CD14-positive monocyte (primary cell): ENCODE results near the gene RTL10. TPM values are rescaled to one million over a fixed set of nuclear protein-coding genes. Genes with fewer than 3 reads are reported as not detected.

Experiments
- DNase-seq, 3 donors: peaks; one replicate each; pipeline ENCODE4 v3.0.0-alpha.2; 2011 to 2022
- H2AFZ ChIP-seq: 2 replicates; pipeline ENCODE4 v1.6.0; 2012; ENCODE audit warnings: mild to moderate bottlenecking, low read depth, low read length, inconsistent platforms; ENCODE audit not compliant: insufficient read depth, poor library complexity, severe bottlenecking
- H3K27ac ChIP-seq, 2 donors: 1 replicate in 1 of 2; 2 replicates in 1 of 2; pipeline ENCODE4 v1.5.1; 2012 to 2013; ENCODE audit warnings: low read length in 2 of 2, control low read depth in 1 of 2, inconsistent platforms in 1 of 2, low read depth in 1 of 2, mild to moderate bottlenecking in 1 of 2
- H3K27me3 ChIP-seq, 2 donors: one replicate each; pipeline versions ENCODE4 v1.6.0 to v1.6.1; 2011 to 2013; ENCODE audit warnings: low read length in 2 of 2; ENCODE audit not compliant: control insufficient read depth in 2 of 2, insufficient read depth in 2 of 2
- H3K36me3 ChIP-seq, 2 donors: replicated peaks in 1 of 2; 1 replicate in 1 of 2; 2 replicates in 1 of 2; pipeline versions ENCODE4 v1.5.1 to v1.6.1; 2012 to 2013; ENCODE audit warnings: low read length in 2 of 2, control low read depth in 1 of 2, inconsistent platforms in 1 of 2, mild to moderate bottlenecking in 1 of 2; ENCODE audit not compliant: insufficient read depth in 2 of 2, control insufficient read depth in 1 of 2
- H3K4me1 ChIP-seq, 2 donors: 1 replicate in 1 of 2; 2 replicates in 1 of 2; pipeline versions ENCODE4 v1.5.1 to v1.6.1; 2012 to 2013; ENCODE audit warnings: low read length in 2 of 2, control low read depth in 1 of 2, inconsistent platforms in 1 of 2, mild to moderate bottlenecking in 1 of 2, moderate library complexity in 1 of 2; ENCODE audit not compliant: insufficient read depth in 2 of 2, control insufficient read depth in 1 of 2
- H3K4me2 ChIP-seq: replicated peaks from 2 replicates; pipeline ENCODE3; 2012; ENCODE audit warnings: low read length, moderate library complexity, mild to moderate bottlenecking; ENCODE audit not compliant: poor library complexity, severe bottlenecking; ENCODE audit errors: extremely low read depth
- H3K4me3 ChIP-seq, 3 experiments: fragments of 200-600 bp in 1 of 3; sonication (generic) in 1 of 3; replicated peaks in 1 of 3; 1 replicate in 2 of 3; 2 replicates in 1 of 3; pipeline ENCODE4 v1.5.1; 2011 to 2013; ENCODE audit warnings: low read length in 3 of 3, mild to moderate bottlenecking in 3 of 3, control low read depth in 2 of 3, low read depth in 2 of 3, inconsistent platforms in 1 of 3, moderate library complexity in 1 of 3
- H3K79me2 ChIP-seq: 2 replicates; pipeline ENCODE4 v1.6.0; 2012; ENCODE audit warnings: mild to moderate bottlenecking, control low read depth, inconsistent platforms, low read length, moderate library complexity; ENCODE audit not compliant: insufficient read depth
- H3K9ac ChIP-seq: 2 replicates; pipeline ENCODE4 v1.6.0; 2017; ENCODE audit warnings: low read length, mild to moderate bottlenecking; ENCODE audit not compliant: insufficient read depth, poor library complexity, severe bottlenecking
- H3K9me3 ChIP-seq, 2 donors: replicated peaks in 1 of 2; 1 replicate in 1 of 2; 2 replicates in 1 of 2; pipeline versions ENCODE4 v1.5.1 to v1.6.1; 2012 to 2013; ENCODE audit warnings: low read length in 2 of 2, control low read depth in 1 of 2; ENCODE audit not compliant: control insufficient read depth in 1 of 2, insufficient read depth in 1 of 2
- H4K20me1 ChIP-seq: 2 replicates; pipeline ENCODE4 v1.6.0; 2012; ENCODE audit warnings: mild to moderate bottlenecking, low read length, control low read depth, moderate library complexity; ENCODE audit not compliant: insufficient read depth
- H3K27ac Mint-ChIP-seq, 7 donors: one replicate each; pipeline ENCODE4 v1.8.0; 2020; ENCODE audit warnings: mild to moderate bottlenecking in 7 of 7, mixed read lengths in 7 of 7, moderate library complexity in 6 of 7, inconsistent platforms in 2 of 7
- H3K27me3 Mint-ChIP-seq, 3 donors: one replicate each; pipeline ENCODE4 v1.8.0; 2021 to 2022; ENCODE audit warnings: low read depth in 3 of 3, mild to moderate bottlenecking in 3 of 3, mixed read lengths in 3 of 3, moderate library complexity in 3 of 3, inconsistent platforms in 1 of 3
- H3K36me3 Mint-ChIP-seq, 2 donors: one replicate each; pipeline ENCODE4 v1.8.0; 2020; ENCODE audit warnings: mixed read lengths in 2 of 2, inconsistent platforms in 1 of 2, mild to moderate bottlenecking in 1 of 2
- H3K4me1 Mint-ChIP-seq: one replicate; pipeline ENCODE4 v1.8.0; 2020; ENCODE audit warnings: mild to moderate bottlenecking, mixed read lengths
- H3K4me3 Mint-ChIP-seq, 2 donors: one replicate each; pipeline ENCODE4 v1.8.0; 2020; ENCODE audit warnings: mild to moderate bottlenecking in 2 of 2, mixed read lengths in 2 of 2, moderate library complexity in 1 of 2
- H3K9me3 Mint-ChIP-seq, 7 donors: one replicate each; pipeline ENCODE4 v1.8.0; 2020 to 2022; ENCODE audit warnings: mixed read lengths in 7 of 7, mild to moderate bottlenecking in 6 of 7, moderate library complexity in 6 of 7, inconsistent platforms in 2 of 7
- WGBS: methylation state at CpG from one replicate; pipeline ENCODE4 v1.1.5; 2013; ENCODE audit warnings: missing lambda C conversion rate; ENCODE audit not compliant: insufficient coverage; 5-methylcytosine and 5-hydroxymethylcytosine counted together
- intact Hi-C, 2 donors: fragments of 100-400 bp; cut with micrococcal nuclease; formaldehyde crosslinking; loops; one replicate each; pipeline versions ENCODE4 v1.15.0 to v1.15.1; 2023
- polyA plus RNA-seq, 3 donors: library from polyadenylated mRNA; depleted of rRNA in 1 of 3; unstranded in 2 of 3; stranded (reverse) in 1 of 3; fragments of 300-500 nt in 2 of 3; fragments of >200 nt in 1 of 3; fragmentation: Illumina TruSeq in 2 of 3; gene quantifications; 1 replicate in 2 of 3; 2 replicates in 1 of 3; pipeline ENCODE4 v1.2.3, GENCODE V29; 2012 to 2021
- TF ChIP-seq, protein P1 (sequence below): fragments of 200-600 bp; IDR thresholded peaks from one replicate; pipeline ENCODE4 v1.8.0; 2022; ENCODE audit warnings: antibody characterized with exemption, mild to moderate bottlenecking

RTL10 gene
- polyA plus RNA-seq, 3 donors = 1.4 to 6.5 (median 1.5) TPM

DNA sequence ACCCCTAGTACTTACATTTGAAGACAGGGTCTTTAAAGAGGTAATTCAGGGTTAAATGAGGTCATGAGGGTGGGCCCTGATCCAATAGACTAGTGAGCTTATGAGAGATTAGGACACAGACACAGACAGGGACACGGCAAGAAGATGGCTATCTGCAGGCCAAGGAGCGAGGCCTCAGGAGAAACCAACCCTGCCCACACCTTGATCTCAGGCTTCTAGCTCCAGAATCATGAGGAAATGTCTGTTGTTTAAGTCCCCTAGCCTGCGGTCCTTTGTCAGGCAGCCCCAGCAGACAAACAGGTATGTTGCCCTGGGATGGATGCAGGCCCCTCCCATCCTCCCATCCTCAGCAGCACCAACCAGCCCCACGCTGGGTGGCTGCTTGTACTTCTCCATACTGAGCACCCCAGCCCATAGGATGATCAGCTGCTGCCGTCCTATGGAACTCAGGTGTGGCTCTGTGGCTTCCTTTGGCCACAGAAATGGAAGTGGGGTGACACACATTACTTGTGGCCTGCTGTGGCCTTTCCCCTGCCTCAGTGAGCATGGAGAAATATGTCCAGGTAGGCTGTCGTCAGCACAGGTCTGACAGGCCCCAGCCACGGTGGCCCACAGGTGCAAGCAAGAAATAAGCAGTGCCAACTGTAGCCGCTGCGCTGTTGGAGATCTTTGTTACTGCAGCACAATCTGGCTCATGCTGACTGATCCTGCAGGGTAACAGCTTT, 7.9 kb downstream of the RTL10 start:
- no peak overlapping the region for H3K27ac ChIP-seq
- H3K4me1 ChIP-seq = peaks cover 18 to 22% of the 10 kb centered on the region in 2 donors
- peaks cover 11 to 18% of the 10 kb centered on the region in 2 donors for H3K36me3 ChIP-seq
- H3K4me3 ChIP-seq = no peak overlapping the region
- no peak overlapping the region for H2AFZ ChIP-seq
- no peak for DNase-seq
- H4K20me1 ChIP-seq = no peaks in the 10 kb centered on the region
- Mint-ChIP-seq H3K4me1 (peaks cover 17% of the 10 kb centered on the region), H3K9me3 (peaks cover 0 to 7% (median 2%) of the 10 kb centered on the region in 7 donors), H3K4me3 (no peak overlapping the region), H3K27me3 (peaks cover 1 to 4% (median 1%) of the 10 kb centered on the region in 3 donors), H3K36me3 (peaks cover 8 to 26% of the 10 kb centered on the region in 2 donors), H3K27ac (no peak overlapping the region)
- intact Hi-C loops = no loop called here
- no peak overlapping the region for H3K9ac ChIP-seq
- no peaks in the 10 kb centered on the region for H3K27me3 ChIP-seq
- TF ChIP-seq, protein P1, sequence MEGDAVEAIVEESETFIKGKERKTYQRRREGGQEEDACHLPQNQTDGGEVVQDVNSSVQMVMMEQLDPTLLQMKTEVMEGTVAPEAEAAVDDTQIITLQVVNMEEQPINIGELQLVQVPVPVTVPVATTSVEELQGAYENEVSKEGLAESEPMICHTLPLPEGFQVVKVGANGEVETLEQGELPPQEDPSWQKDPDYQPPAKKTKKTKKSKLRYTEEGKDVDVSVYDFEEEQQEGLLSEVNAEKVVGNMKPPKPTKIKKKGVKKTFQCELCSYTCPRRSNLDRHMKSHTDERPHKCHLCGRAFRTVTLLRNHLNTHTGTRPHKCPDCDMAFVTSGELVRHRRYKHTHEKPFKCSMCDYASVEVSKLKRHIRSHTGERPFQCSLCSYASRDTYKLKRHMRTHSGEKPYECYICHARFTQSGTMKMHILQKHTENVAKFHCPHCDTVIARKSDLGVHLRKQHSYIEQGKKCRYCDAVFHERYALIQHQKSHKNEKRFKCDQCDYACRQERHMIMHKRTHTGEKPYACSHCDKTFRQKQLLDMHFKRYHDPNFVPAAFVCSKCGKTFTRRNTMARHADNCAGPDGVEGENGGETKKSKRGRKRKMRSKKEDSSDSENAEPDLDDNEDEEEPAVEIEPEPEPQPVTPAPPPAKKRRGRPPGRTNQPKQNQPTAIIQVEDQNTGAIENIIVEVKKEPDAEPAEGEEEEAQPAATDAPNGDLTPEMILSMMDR = no peak
- H3K79me2 ChIP-seq = peaks cover 3% of the 10 kb centered on the region
- no peaks in the 10 kb centered on the region for H3K9me3 ChIP-seq
- H3K4me2 ChIP-seq = no peak overlapping the region
- 99% methylated on average over 5 of the region's 9 CpGs for WGBS

DNA sequence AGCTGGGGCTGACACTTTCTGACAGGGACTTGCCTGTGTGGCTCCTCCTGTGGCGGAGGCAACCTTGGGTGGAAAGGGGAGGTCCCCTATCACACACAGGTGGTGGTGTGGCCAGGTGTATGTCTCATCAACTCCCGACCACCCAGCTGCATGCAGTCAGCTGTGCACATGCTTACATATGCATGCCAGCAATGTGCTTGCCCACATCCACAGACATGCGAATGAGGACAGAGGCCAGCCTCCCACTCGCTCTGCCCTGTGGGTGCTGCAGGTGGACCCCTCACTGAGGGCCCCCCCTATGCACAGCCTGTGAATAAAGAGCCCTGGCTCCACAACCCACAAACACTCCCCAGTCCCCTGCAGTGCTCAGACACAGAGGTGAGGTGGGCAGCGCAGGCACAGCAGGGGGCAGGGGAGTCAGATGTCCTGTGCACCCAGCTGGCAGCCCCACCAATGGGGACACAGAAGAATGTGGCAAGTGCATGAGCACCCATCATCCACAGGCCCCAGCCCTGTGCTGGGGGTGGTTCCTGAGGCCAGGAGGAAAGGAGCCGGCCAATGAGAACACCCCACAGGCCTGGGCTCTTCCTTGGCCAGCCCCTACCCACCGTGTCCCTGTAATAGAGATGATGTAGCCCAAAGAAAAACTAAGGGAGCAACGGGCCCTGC, 9.5 kb downstream of the RTL10 start:
- peak overlapping the region in 1 of 2 donors; percentile 87 for H3K4me3 Mint-ChIP-seq
- H3K27ac ChIP-seq = peak overlapping the region; percentile 64 to 67

More for the DNA sequence above, 9.5 kb downstream of the RTL10 start:
- Mint-ChIP-seq H3K27me3 (peaks cover 1 to 3% (median 1%) of the 10 kb centered on the region in 3 donors), H3K9me3 (peaks cover 0 to 7% (median 2%) of the 10 kb centered on the region in 7 donors), H3K36me3 (peaks cover 2 to 12% of the 10 kb centered on the region in 2 donors), H3K27ac (peak overlapping the region in 1 of 7 donors; percentile 76), H3K4me1 (peaks cover 17% of the 10 kb centered on the region)
- Histone ChIP-seq H3K4me1 (peaks cover 18 to 22% of the 10 kb centered on the region in 2 donors), H3K79me2 (no peaks in the 10 kb centered on the region), H3K9ac (no peak overlapping the region), H3K4me3 (peak overlapping the region in 1 of 3 experiments; percentile 64), H3K9me3 (no peaks in the 10 kb centered on the region), H3K27me3 (no peaks in the 10 kb centered on the region), H3K4me2 (peak overlapping the region; percentile 70), H3K36me3 (peaks cover under 1 to 3% of the 10 kb centered on the region in 2 donors), H2AFZ (peak overlapping the region; percentile 72), H4K20me1 (no peaks in the 10 kb centered on the region)
- 94% methylated on average over 5 of the region's 8 CpGs for WGBS
- intact Hi-C loops = no loop called here
- no peak for DNase-seq
- TF ChIP-seq, protein P1 = no peak
